Measurements from ENCODE around the gene EEPD1. TPM values are rescaled to one million over a fixed set of nuclear protein-coding genes. Genes with fewer than 3 reads are reported as not detected.

The EEPD1 gene
- total RNA-seq, 2 experiments from 2014 or later, result 0.40 to 0.48 TPM

DNA sequence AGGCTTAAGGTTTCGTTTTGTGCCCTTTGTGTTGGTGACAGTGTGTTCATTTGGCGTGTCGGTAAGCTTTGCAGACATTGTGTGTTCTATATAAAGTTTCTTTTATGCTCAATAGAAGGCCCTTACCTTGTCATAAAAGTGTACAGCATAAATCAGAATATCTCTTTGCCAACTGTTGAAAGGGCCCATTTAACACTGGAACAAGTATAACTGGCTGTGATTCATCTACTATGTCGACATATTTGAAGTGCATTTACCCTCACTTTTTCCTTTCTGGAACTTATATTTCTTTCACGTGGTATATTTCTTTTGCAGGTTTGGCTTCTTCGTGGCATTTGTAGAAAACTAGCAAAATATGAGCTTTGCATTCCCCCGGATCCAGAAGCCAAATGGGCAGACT, 32.7 kb downstream of the EEPD1 start:
- ChIA-PET CTCF (no interaction called here), POLR2A (no interaction called here)

GRCh38 chr7:36186359-36187121, 33.5 kb downstream of the EEPD1 start:
- CTCF ChIA-PET, result no interaction called here
- POLR2A ChIA-PET, result interaction anchor here (0.5 kb wide), 1 partner anchor 240 kb away, joined by 3 read pairs; no protein-coding TSS in a partner anchor

DNA sequence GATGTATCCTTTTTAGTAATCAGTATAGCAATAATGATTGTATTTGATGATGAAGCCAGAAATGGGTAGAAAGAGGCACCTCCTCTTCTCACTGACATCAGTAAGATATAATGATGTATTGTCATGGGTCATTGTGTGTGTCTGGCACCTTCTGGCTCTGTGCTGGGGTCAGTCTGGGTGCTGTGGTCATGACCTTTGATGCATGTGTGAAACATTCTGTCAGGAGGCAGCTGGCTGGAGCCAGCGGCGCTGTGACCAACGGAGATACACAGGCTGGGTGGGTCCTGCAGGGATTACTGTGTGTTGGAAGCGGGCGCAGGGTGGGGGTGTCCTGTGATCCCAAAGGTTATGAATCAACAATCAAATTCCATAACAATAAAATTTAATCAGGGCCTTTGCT, 35.2 kb downstream of the EEPD1 start:
- POLR2A ChIA-PET, result no interaction called here
- CTCF ChIA-PET, result no interaction called here

- POLR2A ChIA-PET, result no interaction called here
- CTCF ChIA-PET, result no interaction called here
Observed at GRCh38 chr7:36188906-36189305, 35.9 kb downstream of the EEPD1 start.

DNA sequence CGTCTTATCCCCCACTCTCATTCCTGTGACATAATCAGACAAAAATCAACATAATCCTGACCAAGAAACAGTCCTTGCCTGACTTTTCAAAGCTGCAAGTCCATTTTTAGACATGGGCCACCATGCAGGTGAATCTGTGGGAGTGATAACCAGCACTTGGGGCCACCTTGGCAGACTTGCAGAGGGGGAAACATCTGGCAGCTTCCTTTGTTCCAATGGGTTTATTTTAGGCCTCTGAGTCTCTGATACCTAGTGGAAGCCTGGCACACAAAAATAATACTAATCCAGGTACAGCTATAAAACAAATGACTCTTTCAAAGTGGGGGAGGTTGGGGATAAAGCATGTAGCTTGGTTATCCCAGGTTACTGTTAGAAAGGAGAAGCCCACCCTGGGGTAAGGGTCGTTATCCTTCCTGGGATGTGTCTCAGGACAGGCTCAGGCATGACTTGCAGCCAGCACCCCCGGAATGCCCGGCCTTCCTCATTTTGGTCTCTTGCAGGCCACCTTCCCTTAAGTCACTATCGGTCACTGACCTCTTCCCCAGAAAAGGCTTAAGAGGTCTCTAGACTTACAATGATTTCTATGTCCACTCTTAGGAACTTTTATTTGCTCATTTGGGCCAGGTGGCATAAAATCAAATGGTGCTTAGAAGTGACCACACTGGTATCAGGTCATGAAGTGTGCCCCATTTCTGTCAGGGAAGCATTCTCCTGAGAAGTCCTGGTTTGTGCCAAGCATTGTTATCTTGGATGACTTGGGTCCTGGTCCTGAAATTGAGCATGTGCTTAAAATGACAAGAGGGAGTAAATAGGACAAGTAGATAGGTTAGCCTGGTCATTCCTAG, 37.6 kb downstream of the EEPD1 start:
- CTCF ChIA-PET, result interaction anchor here (0.7 kb wide), 1 partner anchor 51 kb away, joined by 3 read pairs; no protein-coding TSS in a partner anchor
- POLR2A ChIA-PET, result no interaction called here

GRCh38 chr7:36191292-36191920, 38.4 kb downstream of the EEPD1 start:
- CTCF ChIA-PET, result no interaction called here
- POLR2A ChIA-PET, result no interaction called here

- ChIA-PET POLR2A (no interaction called here), CTCF (no interaction called here)
Observed at GRCh38 chr7:36192053-36192824, 39.2 kb downstream of the EEPD1 start.

- ChIA-PET CTCF (no interaction called here), POLR2A (no interaction called here)
Observed at GRCh38 chr7:36192877-36193276, 39.8 kb downstream of the EEPD1 start.

DNA sequence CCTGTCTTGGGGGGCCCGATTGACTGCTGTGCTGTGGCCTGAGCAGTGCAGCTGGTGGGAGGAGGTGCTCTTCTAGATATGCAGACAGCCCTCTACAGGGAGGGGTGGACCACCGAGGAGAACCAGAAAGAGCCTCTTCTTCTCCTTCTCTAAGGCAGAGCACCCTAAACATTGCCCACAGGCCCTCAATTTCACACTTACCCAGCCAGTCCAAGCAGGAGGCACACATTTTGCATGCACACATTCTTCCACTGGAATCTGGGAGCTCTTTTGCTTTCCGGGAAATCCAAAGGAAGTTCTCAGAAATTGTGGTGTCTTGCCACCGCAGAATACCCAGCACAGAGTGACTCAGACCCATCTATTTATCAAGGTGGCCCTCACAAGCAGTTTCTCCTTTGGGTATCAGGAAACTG, 45.8 kb downstream of the EEPD1 start:
- ChIA-PET POLR2A (no interaction called here), CTCF (interaction anchor here (0.7 kb wide), 1 partner anchor 67 kb away, joined by 3 read pairs; no protein-coding TSS in a partner anchor)

DNA sequence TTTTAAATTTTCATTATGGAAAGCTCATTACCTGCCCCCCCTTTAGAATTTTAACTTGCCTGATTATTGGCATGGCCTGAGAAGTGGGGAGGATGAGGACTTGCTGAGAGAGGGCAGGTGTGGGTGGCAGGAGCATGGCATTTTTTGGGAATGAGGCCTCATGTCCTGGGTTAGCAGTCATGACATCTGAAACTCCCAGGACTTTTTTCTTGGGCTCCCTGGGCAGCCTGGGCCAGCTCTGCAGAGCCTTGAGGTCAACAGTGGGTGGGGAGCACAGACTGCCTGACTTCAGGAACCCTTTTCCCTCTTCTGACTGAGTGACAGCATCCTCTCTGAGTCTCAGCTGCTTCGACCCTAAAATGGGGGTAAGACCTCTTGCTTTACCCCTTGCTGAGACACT, 46.3 kb downstream of the EEPD1 start:
- ChIA-PET CTCF (no interaction called here), POLR2A (no interaction called here)

- ChIA-PET CTCF (no interaction called here), POLR2A (no interaction called here)
Observed at GRCh38 chr7:36201122-36201723, 48.2 kb downstream of the EEPD1 start.

GRCh38 chr7:36202398-36202797, 49.3 kb downstream of the EEPD1 start:
- ChIA-PET CTCF (no interaction called here), POLR2A (no interaction called here)

- POLR2A ChIA-PET, result no interaction called here
Observed at GRCh38 chr7:36203071-36203790, 50.2 kb downstream of the EEPD1 start.

DNA sequence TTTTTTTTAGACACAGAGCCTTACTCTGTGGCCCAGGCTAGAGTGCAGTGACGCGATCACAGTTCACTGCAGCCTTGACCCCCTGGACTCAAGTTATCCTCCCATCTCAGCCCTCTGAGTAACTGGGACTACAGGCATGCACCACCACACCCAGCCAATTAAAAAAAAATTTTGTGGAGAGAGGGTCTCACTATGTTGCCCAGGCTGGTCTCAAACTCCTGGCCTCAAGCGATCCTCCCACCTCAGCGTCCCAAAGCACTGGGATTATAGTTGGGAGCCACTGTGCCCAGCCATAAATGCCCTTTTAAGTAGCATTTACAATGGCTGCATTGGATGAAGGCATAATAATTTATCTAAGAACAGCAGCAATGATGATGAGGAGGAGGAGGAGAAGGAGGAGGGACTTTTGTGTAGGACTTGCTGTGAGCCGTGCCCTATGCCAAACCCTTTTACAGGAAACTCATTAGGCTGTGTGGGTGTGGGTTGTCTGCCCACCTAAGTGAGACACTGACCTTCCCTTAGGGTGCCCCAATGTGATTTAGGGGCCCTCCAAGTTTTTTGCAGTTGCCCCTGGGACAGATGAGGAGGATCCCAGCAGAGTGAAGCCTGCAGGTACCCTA, 51.1 kb downstream of the EEPD1 start:
- CTCF ChIA-PET, result no interaction called here

More at GRCh38 chr7:36203071-36203790, 50.2 kb downstream of the EEPD1 start:
- CTCF ChIA-PET, result no interaction called here

DNA sequence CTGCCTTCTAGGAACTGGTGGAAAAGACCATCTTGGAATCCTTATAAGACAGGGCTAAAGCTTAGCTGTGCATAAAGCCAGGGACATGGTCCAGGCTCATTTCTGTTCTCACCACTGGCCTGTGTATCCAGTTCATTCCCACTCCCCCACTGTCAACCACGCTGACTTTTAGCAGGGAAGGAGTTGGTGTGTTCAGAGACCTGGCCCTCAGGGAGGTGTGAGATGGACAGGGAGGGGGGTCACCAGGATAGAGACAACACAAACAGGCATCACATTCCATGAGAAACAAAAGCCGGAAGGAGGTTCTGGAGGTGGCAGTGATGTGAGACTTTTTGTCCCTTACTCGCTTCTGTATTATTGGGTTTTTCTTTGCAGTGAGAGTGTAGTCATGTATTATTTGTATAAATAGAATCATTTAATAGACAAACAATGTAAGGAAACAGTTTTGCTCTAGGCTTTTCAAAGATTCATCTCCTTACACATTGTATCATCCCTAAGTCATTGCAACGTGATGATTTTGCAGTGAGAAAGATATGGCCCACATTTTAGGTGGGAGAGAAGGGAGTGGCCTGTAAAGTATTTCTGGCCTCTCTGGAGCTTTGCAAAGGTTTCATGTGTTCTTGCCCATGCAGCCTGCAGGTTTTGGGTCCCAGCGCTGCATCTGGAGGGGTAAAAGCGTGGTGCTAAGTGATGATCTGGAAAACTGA, 52.0 kb downstream of the EEPD1 start:
- POLR2A ChIA-PET, result no interaction called here
- CTCF ChIA-PET, result no interaction called here

More for the DNA sequence above, 51.1 kb downstream of the EEPD1 start:
- POLR2A ChIA-PET, result no interaction called here

- ChIA-PET POLR2A (no interaction called here), CTCF (no interaction called here)
Observed at GRCh38 chr7:36205803-36206202, 52.7 kb downstream of the EEPD1 start.

DNA sequence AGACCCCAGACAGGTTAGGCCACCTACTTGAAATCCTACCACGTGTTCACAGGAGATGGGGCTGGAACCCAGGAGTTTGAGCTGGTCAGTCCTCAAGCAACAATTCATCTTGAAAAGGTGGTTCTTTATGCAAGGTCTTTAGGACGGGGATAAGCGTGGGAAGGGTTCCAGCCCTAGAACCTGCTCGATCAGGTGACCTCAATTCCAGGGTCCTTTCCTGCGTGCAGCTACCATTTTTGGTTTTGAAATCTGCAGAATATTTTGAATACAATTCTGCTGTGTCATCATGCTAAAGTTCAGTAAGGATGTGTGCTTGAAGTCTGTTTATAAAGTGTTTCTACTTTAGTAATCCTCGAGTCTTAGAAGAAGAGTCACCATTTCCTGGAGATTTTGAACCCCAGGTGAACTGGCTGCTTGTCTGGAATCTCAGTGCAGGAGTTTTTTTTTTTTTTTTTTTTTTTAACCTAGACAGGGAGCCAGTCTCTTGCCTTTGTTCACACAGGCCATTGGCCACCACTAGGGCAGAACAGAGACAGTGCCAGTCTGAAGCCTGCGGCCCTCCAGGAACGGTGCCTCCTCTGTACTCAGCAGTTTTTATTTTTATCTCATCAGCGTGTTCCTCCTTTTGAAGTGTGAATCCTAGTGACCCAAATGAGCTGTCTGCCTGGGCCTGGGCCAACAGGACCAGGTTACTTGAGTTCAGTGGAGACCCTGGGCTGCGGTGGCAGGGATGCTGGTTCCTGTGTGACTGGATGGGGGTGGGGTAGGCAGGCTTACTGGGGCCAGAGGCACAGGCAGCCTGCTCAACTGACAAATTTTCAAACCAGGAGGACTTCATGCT, 54.6 kb downstream of the EEPD1 start:
- CTCF ChIA-PET, result interaction anchor here (0.7 kb wide), 1 partner anchor 37 kb away, joined by 4 read pairs; no protein-coding TSS in a partner anchor
- POLR2A ChIA-PET, result no interaction called here

Data from activated CD8-positive, alpha-beta memory T cell treated with anti-CD3 and anti-CD28 coated beads for 36 hours (primary cell).